T-helper 1 cell (primary cell): Measurements from ENCODE around the gene CCDC102A.

Experiments
- DNase-seq, 5 donors: peaks; one replicate each; pipeline ENCODE4 v3.0.0-alpha.2; 2012 to 2020

Gene CCDC102A

DNA sequence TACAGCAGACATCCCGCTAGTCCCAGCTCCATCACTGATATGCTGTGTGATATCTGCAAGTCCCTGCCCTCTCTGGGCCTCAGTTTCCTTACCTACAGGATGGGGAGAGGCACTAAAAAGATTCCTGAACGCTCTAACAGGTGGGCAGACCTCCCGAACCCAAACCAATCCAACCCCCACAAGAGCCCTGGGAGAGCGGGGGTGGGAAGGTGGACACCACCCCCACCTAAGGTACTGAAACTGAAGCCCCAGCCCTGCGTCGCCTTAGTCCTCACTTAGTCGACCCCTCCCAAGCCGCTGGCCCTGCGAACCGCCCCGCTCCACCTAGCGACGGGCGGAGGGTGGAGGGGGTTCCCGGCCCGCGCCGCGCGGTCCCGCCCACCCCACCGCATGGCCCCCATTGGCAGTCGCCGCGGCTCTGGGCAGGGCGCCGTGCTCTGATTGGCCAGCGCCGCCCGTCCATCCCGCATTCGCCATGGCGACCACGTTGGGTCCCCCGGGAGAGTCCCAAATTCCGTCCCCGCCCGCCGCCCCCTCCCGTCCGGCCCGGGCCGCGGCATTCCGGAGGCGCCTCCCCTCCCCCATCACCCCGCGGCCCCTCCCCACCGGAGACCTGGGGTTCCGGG lies 578 bp downstream of the CCDC102A start:
- DNase-seq, result peak; percentile 89 to 92 (median 91)

DNA sequence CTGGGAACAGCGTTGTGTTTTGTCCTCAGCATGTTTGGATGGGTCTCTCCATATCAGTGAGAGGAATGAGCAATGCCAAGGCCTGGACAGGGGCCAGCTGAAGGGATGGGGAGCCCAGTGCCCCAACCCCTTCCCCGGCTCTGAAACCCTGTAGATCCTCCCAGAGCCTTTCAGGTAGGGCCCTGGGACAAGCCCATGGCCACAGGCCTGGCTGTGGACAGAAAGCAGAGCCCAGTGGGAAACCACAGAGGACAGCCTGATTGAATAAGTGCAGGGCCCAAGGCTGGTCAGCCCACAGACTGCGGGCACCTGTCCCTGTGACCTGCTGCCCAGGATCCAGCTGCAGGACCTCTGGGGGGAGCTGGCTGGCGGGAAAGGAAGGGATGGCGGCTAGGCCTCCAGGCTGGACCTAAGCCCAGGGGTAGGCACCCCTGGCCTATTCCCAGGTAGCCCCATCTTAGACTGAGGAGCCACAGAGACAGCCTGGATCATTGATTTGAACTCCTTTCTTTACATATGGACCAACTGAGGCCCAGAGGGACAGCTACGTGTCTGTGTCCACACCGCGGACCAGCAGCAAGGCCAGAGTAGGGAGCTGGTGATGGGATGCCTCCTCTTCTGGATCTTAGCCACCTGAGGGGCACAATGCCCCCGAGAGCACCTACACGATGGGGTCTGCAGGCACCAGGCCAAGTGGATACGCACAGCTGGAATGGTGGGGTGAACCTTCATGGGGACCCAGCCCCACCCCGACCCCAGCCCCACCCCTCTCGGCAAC lies 1.3 kb downstream of the CCDC102A start:
- no peak for DNase-seq

DNA sequence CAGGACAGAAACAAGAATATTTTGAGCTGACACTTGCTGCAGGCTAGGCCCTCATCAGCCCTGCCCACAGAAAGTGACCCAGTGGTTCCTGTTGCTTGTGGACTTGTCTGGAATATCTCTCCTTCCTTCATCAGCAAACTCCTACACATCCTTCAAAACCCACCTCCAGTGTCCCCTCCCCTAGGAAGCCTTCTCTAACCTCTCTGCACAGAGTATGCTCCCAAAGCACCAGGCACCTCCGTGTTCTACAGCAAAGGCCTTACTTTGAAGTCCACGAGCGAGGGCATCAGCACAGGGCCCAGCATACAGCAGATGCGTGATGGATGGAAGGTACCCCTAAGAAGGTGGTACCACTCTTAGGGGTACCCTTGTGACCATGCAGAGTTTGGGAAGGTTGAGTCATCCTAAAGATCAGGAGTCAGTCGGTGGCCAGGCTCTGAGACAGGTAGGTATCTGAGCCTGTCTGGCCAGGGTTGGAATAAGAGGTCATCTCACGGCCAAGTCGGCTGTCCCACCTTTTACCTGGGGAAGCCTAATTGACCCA lies 2.0 kb downstream of the CCDC102A start:
- DNase-seq, result no peak

DNA sequence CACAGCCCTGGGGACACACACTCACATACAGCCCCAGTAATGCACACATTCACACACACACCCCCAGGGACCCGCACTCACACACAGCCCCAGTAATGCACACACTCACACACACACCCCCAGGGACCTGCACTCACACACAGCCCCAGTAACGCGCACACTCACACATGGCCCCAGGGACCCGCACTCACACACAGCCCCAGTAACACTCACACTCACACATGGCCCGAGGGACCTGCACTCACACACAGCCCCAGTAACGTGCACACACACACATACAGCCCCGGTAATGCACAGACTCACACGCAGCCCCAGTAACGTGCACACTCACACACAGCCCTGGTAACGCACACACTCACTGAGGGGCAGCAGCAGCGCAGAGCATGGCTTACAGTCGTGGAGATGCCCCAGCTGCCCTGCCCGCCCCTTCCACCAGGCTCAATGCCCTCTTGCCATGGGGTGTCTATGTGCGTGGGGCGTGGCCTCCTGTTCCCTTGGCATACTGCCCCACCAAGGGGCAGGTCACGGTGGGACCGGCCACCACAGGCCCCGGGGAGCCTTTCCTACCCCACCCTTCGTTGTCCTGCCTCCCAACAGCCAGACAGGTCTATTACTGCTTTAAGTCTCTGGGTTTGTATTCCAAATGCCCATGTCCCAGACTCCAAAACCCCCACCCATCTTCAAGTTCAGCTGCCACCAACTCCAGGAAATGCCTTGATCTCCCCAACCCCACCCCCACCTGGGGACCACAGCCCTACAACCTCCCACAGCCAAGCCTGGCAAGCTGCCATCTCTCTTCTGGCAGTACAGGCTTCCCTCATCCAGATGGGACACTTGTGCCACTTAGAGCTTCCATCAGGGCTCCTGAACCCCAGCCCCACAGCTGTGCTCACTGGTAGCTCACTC lies 2.7 kb downstream of the CCDC102A start:
- DNase-seq, result peak in 2 of 5 donors; percentile 35 to 40

DNA sequence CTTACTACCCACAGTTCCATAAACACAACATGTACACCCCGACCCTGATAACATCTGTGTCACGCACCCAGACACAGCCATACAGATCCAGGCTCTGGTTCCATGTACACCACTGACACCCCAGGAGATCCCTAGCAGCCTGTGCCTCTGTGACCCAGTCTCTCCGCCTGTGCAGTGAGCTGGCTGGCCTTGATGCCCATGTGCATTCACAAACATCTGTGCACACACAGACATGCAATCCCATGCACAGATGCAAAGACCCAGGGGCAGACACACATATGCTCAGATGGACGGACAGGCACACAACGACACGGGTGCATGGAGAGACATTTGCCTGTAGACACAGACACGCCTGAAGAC lies 4.1 kb downstream of the CCDC102A start:
- no peak for DNase-seq

DNA sequence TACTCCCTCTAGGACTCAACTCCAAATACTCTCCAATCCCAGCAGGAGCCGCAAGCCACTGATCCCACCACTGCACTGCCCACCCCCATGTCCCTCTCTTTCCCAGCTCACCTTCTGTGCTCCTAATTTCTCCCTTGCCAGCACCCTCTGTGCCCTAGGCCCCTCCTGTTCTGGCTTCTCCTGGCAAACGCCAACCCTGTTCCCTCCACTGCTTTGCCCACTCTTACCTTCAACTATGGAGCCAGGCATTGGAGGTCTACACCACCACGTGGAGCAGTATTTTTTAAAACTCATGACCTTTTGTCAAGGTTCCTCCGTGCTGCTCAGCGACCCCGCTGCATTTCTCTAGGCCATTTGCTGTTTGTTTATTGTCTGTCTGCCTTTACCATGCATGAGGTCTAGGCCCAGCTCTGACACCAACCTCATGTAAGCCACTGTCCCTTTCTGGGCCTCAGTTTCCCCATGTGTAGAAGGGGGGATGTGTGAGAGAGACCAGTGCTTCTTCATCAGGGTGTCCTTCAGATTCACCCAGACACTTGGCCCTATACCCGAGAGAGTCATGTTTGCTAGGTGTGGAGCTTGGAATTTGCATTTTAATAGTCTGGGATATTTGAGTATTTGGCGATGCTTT lies 4.6 kb downstream of the CCDC102A start:
- DNase-seq, result no peak

DNA sequence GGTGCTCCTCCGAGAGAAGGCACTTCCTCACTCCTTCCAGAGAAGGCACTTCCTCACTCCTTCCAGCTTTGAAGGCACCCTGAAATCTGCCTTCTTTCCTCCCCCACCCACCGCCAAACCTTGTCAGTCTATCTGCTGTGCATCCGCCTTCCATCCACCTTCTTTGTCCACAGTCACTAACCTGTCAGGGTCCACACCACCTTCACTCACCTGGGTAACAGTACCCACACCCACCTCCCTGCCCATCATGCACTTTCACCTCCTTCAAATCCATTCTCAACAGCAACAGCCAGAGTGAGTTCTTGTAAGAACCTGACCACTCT lies 5.2 kb downstream of the CCDC102A start:
- no peak for DNase-seq

DNA sequence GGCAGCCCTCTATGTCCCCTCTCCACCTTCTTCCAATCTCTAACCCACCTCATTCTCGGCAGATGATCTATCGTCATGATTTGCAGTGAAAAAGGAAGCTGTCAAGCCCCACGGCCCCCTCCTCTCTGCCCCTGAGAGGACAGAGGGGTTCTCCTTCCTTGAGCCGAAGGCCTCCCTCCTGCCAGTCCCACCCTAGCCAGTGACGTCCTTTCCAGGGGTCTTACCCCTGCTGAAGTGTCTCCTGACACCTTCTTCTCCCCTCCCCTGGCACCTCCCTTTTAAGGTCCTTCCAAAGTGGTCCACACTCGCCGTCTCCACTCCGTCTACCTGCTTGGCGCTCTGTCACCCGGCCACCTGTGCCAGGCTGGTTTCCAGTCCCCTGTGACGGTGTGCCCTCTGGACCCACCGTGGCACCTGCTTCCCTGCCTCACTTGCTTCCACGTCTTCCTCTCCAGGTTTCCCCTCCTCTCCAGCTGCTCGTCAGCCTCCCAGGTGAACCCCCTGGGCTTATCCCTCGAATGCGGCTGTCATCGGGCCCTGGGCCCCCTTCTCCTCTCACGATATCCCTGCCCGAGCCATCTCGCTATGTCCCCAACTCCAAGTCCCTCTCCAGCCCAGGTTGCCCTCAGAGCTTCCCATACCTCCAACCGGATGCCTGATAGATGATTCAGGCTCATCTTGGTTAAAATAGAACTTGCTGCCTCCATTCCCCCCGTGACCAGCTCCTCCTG lies 5.7 kb downstream of the CCDC102A start:
- no peak for DNase-seq

DNA sequence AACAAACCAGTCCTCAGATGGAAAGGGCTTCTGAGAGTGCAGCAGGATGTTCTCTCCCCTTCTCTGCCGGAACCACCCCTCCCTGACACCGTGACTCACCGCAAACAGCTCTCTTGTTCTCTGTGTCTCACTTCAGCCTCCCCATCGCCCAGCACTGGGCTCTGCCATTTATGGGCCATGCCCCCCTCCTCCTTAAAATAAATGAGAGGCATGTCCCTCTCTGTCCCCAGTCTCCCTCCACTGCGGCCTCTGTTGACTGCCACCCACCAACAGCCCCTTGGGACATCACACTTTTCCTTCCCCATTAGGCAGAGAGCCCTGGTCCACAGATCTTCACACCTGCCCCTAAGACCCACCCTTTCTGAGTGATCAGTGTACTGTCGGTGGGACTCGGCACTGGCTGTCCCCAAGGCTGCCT lies 6.3 kb downstream of the CCDC102A start:
- DNase-seq, result peak; percentile 30 to 87 (median 45)

DNA sequence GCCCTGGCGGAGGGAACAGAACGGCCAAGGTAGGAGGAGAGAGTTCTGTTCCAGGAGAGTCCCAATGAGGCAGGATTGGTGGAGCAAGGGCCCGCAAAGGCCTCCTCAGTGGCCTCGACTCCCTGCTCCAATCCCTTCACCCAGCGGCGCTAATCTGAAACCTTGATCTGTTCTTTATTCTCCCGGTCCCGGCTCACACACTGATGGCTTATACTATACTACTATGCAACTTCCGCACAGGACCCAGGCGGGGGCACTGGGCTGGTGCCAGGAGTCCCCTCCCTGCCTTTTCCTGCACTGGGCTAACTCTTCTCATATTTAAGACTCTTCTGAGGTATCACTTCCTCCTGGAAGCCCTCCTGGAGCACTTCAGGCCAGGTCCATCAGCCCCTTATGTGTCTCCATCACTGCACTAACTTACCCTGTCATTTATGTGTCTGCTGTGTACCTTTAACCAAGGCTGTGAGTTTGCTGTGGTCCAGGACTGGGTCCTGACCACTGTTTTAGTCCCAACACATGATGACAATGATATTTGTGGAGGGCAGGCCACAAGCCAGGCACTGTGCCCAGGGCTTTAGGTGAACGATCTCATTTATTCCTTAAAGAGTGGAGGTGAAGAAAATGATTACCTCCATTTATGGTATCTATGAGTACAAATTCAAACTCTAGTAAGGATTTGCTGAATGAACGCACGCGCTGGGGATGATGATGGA lies 6.8 kb downstream of the CCDC102A start:
- no peak for DNase-seq

DNA sequence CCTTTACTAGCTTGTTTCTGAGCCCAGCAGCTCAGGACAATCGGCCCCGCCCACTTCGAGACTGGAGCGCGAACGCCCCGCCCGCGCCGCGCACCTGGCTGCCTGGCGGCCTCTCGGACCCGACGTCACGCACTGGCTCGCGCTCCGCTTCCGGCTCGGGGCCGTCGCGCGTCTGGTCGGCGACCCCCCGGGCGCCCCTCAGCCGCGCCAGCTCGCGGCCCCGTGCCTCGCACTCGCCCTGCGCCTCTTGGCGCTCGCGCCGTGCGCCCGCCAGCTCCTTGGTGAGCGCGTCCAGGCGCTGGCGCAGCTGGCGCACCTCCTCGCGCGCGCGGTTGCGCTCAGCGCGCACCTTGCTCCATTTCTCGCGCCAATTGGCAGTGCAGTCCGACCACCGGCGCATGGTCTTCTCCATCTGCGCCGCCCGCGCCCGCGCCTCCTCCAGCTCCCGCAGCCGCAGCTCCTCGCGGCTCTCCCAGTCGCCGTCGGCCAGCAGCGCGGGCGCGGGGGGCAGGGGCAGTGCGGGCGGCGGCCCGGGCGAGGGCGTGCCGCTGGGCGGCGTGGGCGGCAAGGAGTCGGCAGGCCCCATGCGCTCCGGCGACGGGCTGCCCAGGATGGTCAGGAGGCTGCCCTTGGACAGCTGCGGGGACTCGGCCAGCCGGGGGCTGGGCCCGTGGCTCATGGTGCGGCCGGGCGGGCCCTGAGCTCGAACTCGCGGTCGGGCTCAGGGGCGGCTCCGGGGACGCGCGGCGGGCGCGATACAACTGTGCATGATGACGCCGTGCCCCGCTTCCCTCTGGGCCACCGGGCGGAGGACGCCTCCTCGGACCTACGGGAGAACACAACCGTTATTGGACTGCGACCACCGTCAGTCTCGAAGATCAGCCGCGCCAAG lies 7.6 kb downstream of the CCDC102A start:
- DNase-seq, result no peak

DNA sequence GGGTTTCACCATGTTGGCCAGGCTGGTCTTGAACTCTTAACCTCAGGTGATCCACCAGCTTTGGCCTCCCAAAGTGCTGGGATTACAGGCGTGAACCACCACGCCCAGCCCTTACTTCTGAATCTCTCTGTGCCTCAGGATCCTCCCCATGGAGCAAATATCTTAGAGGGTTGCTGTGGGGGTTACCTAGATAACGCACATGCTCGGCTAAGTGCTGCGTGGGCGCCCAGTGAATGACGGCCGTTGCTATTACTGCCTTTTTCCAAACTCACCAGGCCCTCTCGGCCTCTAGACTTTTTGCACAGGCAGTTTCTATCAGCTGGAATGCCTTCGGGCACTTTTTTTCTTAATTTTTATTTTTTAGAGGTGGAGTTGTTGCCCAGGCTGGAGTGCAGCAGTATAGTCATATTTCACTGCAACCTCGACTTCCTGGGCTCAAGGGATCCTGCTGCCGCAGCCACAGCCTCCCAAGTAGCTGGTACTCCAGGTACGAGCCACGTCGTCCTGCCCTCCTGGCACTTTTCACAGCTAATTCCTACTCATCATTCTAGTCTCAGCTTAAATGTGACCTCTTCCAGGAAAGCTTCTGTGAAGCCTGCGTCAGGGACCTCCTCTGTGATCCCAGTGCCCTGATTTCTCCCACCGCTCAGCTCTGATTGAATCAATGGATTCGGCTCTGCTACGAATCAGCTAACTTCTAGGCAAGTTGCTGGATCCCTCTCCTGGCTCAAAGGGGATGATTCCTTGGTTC lies 8.6 kb downstream of the CCDC102A start:
- DNase-seq, result no peak

DNA sequence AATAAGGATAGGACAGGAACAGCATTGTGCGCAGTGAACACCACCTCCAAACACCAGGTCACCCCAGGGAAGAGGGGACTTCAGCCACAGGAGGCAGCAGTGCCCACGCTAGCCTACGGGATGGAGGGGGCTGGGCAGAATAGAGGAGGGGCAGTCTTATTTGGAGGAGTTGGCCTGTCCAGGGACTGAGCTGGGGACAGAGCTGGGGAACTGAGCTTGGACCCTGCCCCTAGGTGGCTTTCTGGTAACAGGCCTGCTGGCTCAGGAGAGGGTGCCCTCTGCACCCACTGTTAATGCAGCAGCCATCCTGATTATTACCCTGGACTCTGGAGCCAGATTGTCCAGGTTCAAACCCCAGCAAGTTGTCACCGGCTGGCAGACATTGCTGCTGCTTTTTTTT lies 9.3 kb downstream of the CCDC102A start:
- no peak for DNase-seq

DNA sequence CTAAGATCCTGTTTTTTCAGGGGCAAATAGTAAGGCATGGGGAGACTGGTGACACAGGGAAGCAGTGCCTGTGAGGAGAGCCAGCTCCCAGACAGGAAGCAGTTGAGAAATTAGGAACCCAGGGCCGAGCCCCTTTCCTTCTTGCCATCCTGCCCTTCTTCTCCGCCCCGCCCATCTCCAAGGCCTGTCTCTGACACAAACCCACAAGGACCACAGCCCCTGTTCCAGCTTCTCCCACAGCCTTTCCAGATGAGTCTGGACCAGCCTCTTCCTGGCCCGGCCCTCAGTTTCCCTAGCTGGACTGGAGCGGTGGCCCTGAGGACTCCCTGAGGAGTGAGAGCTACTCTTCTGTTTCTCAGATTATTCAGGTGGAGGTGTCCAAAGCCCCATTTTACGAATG lies 9.9 kb downstream of the CCDC102A start:
- DNase-seq, result no peak

DNA sequence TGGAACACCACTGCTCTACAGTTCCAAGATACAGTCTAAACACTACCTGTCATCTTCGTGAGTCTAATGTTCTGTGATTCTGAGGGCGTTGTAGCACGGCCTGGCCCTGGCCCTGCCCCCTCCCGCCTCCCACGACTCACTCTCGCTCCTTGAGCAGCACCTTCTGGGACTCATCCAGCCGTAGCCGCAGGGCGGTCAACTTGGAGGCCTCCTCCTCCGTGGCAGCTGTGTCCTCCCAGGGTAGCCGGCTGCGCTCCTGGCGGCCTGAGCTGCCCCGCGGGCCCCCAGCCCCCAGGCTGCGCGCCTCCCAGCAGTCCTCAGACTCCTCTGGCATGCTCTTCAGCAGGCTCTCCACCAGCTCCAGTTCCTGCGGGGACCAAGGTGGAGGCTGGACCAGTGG lies 10.6 kb downstream of the CCDC102A start:
- no peak for DNase-seq

DNA sequence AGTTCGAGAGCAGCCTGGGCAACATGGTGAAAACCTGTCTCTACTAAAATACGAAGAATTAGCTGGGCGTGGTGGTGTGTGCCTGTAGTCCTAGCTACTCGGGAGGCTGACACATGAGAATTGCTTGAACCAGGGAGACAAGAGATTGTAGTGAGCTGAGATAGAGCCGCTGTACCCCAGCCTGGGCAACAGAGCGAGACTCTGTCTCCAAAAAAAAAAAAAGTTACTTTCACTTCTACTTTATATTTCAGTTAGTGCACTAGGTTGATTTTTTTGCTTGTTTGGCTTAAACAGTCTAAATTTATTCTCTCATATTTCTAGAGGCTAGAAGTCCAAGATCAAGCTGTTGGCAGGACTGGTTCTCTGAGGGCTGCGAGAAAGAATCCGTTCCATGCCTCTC lies 13.4 kb downstream of the CCDC102A start:
- no peak for DNase-seq

DNA sequence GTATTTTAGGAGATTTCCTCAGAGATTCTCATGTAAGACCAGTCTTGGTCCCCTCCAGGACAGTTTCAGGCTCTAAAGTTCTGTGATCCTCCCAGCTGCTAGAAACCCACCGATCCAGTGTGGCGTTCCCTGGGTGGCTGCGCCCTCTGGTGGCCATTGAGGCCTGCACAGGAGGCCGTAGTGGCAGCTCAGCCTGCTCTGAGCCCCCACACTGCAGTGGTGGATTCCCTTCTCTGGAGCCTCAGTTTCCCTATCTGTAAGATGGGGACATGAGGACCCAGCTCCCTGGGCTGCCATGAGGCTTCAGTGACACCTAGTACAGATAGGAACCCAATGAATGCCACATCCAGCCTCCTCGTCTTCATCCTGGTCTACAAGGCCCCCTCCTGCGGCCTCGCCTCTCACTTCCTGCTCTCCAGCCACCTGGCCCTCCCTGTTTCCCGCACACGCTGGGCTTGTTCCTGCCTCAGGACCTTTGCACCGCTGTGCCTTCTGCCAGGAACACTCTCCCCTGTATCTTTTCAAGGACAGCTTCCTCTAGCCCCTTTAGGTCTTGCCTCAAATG lies 16.5 kb downstream of the CCDC102A start:
- DNase-seq, result peak; percentile 51 to 74 (median 67)

DNA sequence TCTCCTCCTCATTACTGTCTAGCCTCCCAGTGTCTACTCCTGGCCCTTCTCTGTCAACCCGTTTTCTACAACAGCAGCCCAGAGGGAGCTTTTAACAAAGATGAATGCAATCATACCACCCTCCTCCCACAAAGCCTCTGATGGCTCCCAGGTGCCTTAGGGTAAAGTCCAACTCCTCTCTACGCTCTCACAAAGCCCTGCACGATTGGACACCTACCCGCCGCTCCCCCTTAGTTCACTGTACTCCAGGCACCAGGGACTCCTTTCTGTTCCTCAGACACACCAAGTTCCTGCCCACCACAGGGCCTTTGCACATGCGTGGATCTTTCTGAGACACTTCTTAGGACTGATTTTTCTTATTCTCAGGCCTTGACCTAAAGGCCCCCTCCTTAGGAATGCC lies 17.4 kb downstream of the CCDC102A start:
- no peak for DNase-seq

DNA sequence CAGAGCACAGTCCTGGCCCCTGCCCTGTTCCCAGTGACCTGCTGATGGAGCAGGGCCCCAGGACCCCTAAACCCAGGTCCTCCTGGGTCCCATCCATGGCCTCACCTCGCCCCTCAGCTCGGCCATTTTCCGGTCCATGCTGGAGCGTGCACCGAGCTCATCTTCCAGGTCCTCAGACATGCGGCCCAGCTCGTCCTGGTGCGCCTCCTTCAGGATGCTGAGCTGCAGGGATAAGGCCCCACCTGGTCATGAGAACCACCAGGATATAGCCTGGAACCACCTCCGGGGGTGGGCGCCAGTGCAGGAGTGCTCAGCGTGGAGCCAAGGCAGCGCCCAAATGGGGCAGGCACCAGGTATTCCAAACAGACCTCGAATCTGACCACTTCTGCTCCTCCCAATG lies 17.9 kb downstream of the CCDC102A start:
- DNase-seq, result no peak
